GM19193 (cell line): Measurements from ENCODE around the gene PDZD7.

Experiments
- POLR2A ChIP-seq: IDR thresholded peaks from 4 replicates; pipeline ENCODE4 v1.6.1; 2011; ENCODE audit not compliant: insufficient read depth, insufficient read length; ENCODE audit errors: extremely low read depth

Gene PDZD7

DNA sequence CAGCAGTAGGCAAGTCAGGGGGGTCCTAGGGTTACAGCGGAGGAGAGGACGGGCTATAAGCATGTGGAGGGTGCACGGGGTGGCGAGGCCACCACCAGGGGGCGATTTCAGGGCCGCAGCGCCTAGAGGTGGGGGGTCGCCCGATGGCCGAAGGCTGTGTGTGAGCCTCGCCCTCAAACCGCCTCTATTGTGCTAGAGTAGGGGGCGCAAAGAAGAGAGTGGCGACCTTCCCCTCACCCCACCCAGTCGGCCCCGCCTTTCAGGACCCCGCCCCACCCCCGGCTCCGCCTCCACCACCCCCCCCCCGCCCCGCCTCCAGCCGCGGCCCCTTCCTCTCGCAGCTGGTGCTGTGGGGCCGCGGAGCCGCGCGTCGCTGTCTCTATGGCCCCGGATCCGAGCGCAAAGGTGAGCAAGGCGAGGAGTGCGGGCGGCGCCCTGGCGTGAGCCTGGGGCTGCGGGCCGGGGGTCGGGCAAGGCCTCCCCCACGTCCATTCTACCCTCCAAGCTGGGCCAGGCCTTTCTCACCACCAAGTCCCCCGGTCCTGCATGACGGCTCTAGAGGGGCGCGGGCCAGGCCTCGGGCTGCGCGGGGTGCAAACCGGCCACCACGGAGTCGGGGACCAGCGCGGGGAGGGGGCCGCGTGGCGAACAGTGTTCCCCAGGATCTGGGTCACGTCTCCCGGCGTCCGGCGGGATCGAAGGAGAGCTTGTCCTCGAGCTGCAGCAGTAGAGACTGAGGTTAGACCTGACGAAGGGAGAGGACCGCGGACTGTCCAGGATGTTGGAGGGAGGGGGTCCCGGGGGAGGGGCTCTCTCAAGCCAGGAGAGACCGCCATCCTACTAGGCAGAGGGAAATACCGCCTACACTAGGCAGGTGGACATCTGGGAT lies 61.5 kb downstream of the PDZD7 start, which contains the start of gene SEMA4G:
TSS of gene SEMA4G (plus strand) at position 318 of the 889 bp plus-strand sequence. CDS start 3,409 bp downstream, outside the sequence.
- TF ChIP-seq POLR2A, result no peak

DNA sequence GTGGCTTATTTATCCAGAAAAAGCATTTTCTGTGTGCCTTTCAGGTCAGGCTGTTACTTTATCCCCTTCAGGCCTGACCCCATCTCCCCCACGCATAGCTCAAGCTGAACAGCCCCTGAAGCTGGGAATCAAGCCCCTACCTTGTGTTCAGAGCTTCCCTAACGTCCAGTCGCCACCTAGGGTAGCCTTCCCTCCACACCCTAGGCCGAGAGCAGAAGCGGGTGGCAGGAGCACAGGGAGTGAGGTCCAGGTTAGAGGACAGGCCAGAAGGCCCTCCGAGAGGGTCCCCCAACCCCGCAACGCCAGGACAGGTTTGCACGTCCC lies 62.1 kb downstream of the PDZD7 start:
- no peak for TF ChIP-seq POLR2A

DNA sequence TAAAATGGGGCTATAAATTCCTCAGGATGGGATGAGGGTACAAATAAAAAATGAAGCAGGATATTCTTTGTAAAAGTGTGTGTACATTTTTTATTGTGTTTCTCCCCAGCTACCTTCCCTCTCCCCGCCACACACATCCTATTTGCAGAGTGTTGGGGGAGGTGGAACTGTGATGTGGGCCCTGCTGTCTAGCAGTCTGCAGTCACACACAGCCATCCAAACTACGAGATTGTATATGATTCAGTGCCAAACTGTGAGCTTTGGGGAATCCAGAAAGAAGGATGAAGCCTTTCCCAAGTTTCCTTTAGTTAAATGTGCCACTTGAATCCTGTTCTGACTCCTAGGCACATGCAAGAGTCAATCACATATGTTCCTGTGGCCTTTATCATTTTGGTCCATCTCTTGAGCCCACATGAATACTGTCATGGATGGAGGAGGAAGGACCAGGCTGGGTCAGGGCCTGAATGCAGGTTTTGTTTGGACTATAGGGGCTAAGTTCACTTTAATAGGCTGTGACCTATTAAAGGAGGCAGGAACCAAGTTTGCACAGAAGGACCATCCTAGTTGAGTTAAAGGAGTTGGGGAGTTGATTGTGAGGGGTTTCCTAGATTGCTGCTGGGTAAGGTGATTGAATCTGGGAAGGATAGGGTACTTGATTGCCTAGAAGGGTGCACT lies 62.7 kb downstream of the PDZD7 start:
- TF ChIP-seq POLR2A, result no peak

DNA sequence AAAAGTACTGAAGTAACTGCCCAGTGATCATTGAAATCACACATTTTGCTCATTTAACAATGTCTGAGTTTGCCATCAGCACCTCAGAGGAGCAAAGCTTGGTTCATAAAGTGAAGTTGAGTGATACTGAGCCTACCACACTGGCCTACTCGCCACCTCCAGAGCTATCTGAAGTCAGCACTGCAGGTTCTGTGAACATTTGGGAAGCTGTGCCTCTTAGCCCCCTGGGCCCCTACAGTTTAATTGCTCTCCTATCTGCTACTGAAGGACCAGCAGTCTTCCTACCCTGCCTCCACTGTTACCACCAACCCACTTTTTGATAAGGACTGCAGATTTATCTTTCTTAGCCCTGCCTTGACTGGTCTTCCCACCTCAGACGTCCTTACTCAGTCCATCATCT lies 63.6 kb downstream of the PDZD7 start:
- no peak for TF ChIP-seq POLR2A

DNA sequence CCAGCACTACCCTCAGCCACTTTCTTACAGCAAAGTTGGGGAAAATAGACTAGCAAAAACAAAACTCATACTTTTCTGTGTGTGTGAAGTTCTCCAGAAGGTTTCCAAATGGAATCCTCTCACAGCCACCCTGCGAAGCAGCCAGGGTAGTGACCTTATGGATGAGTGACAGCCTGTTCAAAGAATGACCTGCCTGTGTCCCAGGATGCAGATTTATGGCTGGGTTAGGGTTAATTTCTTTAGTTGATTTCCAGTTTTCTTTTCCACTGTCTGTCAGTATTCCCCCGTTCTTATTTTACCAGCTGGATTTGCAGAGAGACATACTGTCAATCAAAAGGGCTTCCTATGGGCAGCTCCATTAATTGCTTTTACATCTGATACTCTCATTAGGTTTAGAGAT lies 64.0 kb downstream of the PDZD7 start:
- no peak for TF ChIP-seq POLR2A

DNA sequence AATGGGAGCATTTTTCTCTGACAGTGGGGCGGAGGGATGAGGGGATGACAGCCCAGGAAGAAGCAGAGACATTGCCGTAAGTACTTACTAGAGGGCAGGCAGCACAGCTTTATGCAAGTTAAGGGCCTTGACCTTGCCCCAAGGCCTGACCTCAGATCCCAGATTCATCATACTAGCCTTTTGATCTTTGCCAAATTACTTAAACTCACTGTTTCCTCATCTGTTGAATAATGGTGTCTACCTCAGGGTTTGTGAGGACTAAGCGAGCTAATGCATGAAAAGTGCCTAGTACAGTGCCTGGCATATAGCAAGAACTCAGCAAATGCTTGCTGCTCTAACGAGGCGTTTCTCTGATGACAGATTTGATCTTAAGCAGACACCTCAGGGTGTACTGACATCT lies 65.1 kb downstream of the PDZD7 start:
- no peak for TF ChIP-seq POLR2A

DNA sequence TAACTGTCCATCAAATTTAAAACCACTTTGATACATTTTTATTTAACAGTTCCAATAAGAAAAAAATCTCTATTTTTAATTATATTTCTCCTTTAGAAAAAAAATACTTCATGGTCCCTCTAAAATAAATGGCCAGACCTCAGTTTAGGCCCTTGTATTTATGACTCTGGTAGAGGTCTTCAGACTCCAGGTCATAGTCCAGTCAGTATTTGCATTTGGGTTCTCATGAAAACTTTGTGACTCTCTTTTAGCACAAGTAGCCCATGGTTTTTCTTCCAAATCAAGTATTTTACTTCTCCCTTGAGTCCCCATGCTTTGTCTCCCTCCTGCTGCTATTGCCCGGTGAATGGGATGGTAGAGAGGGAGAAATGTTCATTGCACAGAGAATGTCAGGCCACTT lies 67.1 kb downstream of the PDZD7 start:
- no peak for TF ChIP-seq POLR2A

DNA sequence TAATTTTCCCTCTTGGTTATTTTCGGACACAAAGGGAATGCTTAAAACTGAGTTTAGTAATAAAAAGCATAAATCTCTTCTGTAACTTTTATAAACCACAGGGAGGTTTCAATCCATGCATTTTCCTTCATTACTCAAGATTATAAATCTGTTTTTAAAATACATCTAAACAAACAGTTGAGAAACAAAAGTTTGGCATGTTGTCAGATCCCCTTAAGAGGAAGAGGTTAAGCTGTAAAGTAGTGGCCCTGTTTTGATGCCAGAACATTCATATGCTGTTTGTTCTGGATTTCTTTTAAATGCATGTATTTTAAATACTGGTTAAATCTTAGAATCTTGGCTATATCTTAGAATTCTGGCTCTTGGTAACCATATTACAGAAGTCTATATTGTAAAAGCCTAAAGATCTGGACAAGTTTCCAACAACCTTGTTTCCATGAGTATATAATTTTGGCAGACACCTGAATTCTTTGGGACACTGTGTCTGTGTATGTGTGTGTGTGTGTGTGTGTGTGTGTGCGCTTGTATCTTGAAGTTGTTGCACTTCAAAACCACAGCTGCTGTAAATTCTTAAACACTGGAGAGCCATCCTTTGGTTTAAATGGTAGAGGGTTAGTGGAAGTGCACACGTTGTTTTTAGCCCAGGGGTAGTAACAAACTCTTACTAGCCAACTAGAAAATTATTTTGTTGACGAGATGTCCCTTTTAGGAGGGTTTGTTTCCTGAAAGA lies 68.4 kb downstream of the PDZD7 start:
- TF ChIP-seq POLR2A, result no peak

DNA sequence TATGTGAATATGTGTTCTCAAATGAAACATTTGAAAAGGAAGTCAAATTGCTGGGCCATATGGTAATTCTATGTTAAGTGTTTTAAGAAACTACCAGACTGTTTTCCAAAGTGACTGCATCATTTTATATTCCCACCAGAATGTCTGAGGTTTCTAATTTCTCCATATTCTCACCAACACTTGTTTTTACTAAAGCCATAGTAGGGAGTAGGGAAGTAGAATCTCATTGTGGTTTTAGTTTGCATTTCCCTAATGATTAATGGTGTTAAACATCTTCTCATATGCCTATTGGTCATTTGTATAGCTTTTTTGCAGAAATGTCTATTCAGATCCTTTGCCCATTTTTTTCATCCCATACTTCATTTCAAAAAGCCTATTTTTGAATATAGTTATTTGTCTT lies 70.7 kb downstream of the PDZD7 start:
- no peak for TF ChIP-seq POLR2A
